AML-193 (cell line): ENCODE results near the gene JPH3.

ENCODE experiments used
- DNase-seq, 2 experiments: peaks; one replicate each; lab custom pipeline; 2025; lab: John Stamatoyannopoulos, UW

Gene JPH3

GRCh38 chr16:87697792-87698191 lies 95.5 kb downstream of the JPH3 start:
- no peak for DNase-seq

GRCh38 chr16:87698241-87698640 lies 95.9 kb downstream of the JPH3 start:
- DNase-seq = no peak

- DNase-seq = no peak
Measured at GRCh38 chr16:87698676-87699199, 96.4 kb downstream of the JPH3 start.

- no peak for DNase-seq
Measured at GRCh38 chr16:87700406-87701077, 98.2 kb downstream of the JPH3 start.

GRCh38 chr16:87701078-87701460 lies 98.8 kb downstream of the JPH3 start:
- DNase-seq = no peak

GRCh38 chr16:87701505-87701921 lies 99.2 kb downstream of the JPH3 start:
- DNase-seq = no peak

GRCh38 chr16:87702325-87702811 lies 100.1 kb downstream of the JPH3 start:
- DNase-seq = no peak

- no peak for DNase-seq
Measured at GRCh38 chr16:87703071-87703470, 100.8 kb downstream of the JPH3 start.

GRCh38 chr16:87703835-87704375 lies 101.6 kb downstream of the JPH3 start:
- DNase-seq = no peak

GRCh38 chr16:87704754-87705353 lies 102.5 kb downstream of the JPH3 start:
- no peak for DNase-seq

GRCh38 chr16:87705771-87706277 lies 103.5 kb downstream of the JPH3 start:
- DNase-seq = no peak

- DNase-seq = no peak
Measured at GRCh38 chr16:87706278-87707000, 104.1 kb downstream of the JPH3 start.

GRCh38 chr16:87707097-87707496 lies 104.8 kb downstream of the JPH3 start:
- DNase-seq = no peak

GRCh38 chr16:87707714-87708580 lies 105.6 kb downstream of the JPH3 start:
- no peak for DNase-seq

GRCh38 chr16:87708881-87709638 lies 106.8 kb downstream of the JPH3 start:
- DNase-seq = no peak

- DNase-seq = no peak
Measured at GRCh38 chr16:87709677-87710076, 107.4 kb downstream of the JPH3 start.

- DNase-seq = no peak
Measured at GRCh38 chr16:87710887-87711286, 108.6 kb downstream of the JPH3 start.

- DNase-seq = no peak
Measured at GRCh38 chr16:87712184-87712762, 110.0 kb downstream of the JPH3 start.

GRCh38 chr16:87713451-87714229 lies 111.3 kb downstream of the JPH3 start:
- DNase-seq = no peak
